Activated CD4-positive, alpha-beta T cell treated with anti-CD3 and anti-CD28 coated beads, Interleukin-10, Interleukin-2, amounts not matched to agents 100 ng/mL and 50 ng/mL, durations not matched to agents 16 hours and 8 hours (primary cell): Measurements from ENCODE around the gene TMEM94.
"Not testable (repeated sequence)": the region's sequence is repeated elsewhere in the genome, so short reads cannot be mapped to it uniquely, and the experiment has no call there.

Experiments
- DNase-seq: peaks from one replicate; pipeline ENCODE4 v3.0.0-alpha.2; 2020

TMEM94 gene

GRCh38 chr17:75447951-75448856, 8.2 kb upstream of the TMEM94 start:
- no peak for DNase-seq

GRCh38 chr17:75450270-75450669, 6.2 kb upstream of the TMEM94 start:
- no peak for DNase-seq

GRCh38 chr17:75454193-75454592, 2.2 kb upstream of the TMEM94 start:
- no peak for DNase-seq

GRCh38 chr17:75454672-75455071, 1.8 kb upstream of the TMEM94 start:
- not testable (repeated sequence) for DNase-seq

GRCh38 chr17:75456039-75456416, 407 bp upstream of the TMEM94 start:
- DNase-seq: no peak

DNA sequence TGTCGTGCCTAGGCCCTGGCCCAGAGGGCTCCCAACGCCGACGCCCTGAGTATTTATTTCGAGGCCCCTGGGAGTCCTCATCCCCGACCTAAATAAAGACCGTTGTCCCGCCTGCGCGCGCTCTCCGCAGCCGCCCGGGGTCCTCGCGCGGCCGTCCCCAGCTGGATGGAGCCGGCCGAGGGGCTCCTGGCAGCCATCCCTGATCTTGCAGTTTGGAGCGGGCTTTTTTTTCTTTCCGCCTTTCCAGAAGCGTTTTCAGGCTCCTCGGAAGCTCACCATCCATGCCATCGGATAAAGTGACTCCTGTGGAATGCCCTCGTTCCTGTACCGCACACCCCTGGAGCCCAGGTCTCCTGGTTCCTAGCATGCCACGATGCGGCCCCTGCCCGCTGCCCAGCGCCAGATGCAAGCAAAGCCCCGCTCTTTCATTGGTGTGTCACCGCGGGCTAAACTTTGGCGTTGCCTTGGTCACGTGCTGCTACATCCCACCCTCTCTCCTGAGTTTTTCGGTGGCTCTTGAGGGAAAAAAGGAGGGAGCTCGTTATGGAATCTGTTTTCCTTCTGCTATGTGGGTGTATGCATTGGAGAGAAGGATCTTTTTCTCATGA, 716 bp downstream of the TMEM94 start:
- peak; percentile 13 for DNase-seq

DNA sequence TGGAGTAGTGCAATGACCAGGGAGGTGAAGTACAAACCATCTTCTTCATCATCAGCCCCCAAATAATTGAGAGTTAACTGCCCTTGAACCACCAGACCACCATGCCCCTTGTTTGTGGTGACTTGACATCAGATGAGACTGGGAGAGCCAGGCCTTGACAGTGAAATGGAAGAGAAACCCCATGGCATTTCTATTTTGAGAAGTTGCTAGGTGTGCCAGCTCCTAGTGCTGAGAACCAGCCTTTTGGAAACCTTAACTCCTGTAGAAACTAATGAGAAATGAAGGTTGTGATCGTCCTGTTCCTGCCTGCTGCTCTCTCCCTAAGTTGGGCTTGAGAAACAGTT, 2.8 kb downstream of the TMEM94 start:
- DNase-seq: no peak

GRCh38 chr17:75459590-75460267, 3.3 kb downstream of the TMEM94 start:
- DNase-seq: no peak

GRCh38 chr17:75460295-75460694, 3.9 kb downstream of the TMEM94 start:
- DNase-seq: no peak

GRCh38 chr17:75463603-75464002, 7.2 kb downstream of the TMEM94 start:
- no peak for DNase-seq

- DNase-seq: no peak
Measured at GRCh38 chr17:75465039-75465438, 8.6 kb downstream of the TMEM94 start.

DNA sequence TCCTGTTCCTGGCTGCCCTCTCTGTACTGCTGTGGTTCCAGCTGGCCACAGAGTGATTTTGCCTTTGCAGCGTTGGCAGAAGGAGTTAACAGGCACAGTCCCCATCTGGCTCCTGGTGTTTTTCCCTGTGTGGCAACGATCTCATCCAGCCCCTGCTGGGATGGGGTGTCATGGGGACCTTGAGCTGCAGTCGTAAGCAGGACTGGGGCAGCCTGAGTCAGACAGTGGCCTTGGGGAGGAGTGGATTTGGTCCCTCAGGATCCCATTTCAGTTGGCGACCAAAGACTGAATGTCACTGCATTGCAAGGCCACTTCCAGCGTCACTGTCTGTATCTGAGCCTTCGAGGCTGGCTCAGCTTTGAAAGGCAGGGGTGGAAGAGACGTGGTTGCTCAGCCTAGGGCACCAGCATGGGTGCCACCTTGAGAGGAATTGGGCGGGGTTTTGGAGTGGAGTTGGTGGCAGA, 11.9 kb downstream of the TMEM94 start:
- DNase-seq: no peak

DNA sequence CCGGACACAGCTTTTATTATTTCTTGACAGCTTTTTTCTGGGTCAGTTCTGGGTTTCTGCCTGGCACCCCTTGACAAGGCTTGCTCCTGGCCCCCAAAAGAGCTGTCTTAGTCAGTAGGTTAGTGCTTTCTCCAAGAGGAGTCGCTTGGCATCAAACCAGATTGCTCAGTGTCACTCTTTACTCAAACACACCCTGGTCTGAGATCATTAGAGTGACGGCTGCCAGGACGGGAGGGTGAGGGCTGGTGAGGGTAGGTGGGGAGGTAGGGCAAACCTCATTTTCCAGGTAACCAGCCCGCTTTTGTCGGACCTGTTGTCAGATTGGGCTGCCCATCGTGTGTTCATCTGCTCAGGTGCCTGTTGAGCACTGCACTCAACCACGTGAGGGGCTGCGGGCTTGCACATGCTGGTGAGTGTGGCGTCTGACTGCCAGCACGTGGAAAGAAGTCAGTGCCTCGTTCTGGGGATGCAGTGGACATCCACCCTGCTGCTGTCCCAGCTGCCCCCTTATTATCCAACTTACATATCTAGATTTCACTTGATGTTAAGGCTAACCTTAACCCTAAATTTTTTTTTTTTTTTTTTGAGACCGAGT, 12.4 kb downstream of the TMEM94 start:
- no peak for DNase-seq

GRCh38 chr17:75471207-75471606, 14.8 kb downstream of the TMEM94 start:
- DNase-seq: no peak

GRCh38 chr17:75472119-75472518, 15.7 kb downstream of the TMEM94 start:
- no peak for DNase-seq

DNA sequence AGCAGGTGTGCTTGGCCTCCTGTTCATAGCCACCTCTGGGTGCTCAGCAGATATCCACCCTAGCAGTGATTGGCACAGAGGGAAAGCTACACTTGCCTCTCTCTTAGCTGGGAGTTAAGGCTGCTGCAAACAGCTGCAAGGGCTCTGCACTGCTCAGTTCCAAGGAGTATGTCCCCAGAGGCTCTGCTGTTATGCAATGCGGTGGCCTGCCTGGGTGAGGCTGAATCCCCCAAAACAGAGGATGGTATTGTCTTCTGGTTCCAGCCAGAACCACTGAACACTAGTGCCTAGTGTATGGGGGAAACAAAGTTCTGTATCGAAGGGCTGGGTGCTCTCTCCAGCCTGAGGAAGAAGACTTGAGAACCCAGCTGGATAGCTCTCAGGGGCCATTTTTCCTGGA, 16.8 kb downstream of the TMEM94 start:
- no peak for DNase-seq

GRCh38 chr17:75474736-75475135, 18.3 kb downstream of the TMEM94 start:
- no peak for DNase-seq

DNA sequence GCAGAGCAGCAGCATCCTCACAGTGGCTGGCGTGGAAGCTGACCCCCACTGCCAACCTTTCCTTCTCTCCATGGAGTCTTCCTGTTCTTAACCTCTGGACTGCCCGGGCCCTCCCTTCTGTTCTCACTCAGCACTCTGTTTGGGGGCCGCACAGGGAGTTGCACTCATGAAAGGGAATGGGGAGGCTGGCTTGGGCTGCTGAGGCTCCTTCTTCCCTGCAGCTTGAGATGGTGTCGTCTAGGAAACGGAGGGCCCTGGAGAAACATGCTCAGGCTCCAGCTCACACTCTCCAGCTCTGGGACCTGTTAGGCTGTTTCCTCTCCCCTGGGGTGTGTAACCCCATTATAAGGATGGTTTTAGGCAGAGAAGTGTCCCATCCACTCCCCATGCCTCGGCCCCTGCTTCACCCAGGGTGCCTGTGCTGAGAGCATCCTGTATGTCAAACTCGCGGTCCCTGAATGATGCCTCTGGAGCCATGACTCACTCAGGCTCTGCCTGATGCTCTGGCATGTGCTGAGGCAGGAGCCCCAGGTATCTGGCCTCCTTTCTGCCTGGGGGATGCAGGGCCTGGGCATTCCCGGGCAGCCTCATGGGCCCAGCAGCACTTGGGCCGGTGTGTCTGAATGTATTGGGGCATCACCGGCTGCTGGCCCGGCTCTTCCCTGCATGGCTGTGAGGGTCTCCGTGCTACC, 18.9 kb downstream of the TMEM94 start:
- no peak for DNase-seq

DNA sequence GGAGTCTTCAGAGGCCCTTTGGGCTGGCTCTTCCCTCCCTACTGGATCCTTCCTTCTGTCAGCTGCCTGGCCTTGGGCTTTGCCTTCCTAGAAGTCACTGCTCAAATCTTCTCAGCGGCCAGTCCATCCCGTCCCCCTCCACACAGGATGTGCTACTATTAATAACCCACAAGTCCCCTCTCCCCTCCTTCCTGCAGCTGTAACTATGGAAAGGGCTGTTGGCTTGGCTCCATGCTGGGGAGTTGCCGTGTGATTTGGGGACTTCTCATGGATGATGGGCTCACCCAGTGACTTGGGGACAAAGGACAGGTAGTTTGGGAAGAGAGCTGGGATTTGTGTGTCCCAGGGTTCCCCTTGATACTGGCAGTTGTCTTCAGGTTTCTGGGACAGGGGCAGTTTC, 19.4 kb downstream of the TMEM94 start:
- DNase-seq: no peak

- DNase-seq: no peak
Measured at GRCh38 chr17:75476271-75476671, 19.8 kb downstream of the TMEM94 start.

DNA sequence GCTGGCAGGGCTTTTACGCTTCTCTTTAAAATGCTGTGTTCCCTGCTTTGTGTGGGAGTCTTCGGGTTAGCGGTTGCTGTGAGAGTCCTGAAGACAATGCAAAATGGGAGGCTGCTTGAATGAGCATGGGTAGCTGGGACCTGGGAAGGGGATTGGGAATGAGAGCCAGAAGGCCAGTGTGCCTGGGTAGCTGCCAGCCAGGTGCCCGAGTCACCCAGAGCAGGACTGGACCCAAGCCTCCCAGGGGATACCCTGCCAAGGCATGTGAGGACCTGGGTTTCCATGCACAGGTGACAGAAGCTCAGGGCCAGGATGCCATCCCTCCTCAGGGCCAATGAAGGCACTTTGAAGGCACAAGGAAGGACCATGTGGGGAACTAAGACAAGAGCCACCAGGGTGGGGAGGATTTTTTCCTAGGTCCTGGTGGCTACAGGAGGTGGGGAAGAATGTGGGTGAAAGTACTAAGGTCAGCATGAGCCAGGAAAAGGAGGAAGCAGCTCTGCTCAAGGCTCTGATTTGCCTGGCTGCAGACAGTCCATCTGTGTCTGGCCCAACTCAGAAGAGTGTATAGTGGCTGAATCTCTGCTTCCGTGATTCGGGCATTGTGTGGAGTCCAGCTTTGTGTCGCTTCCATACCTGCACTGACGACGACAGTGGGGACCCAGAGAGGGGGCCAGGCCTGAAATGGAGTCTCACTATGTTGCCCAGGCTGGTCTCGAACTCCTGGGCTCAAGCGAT, 20.5 kb downstream of the TMEM94 start:
- DNase-seq: no peak

DNA sequence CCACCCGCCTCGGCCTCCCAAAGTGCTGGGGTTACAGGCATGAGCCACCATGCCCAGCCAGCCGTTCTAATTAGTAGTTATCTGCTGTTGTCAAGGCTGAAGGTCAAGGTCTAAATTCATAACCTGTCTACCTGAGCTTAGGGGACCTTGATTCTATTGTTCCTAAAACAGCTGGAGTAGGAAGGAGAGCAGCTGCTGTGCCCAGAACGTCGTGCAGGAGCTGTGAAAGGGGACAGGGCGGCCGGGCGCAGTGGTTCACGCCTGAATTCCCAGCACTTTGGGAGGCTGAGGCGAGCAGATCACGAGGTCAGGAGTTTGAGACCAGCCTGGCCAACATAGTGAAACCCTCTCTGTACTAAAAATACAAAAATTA, 21.0 kb downstream of the TMEM94 start:
- DNase-seq: not testable (repeated sequence)
